OCI-LY1 (cell line): Measurements from ENCODE around the gene MAGEA9B.
"Not testable (repeated sequence)": the region's sequence is repeated elsewhere in the genome, so short reads cannot be mapped to it uniquely, and the experiment has no call there.

Experiments used
- H2AFZ ChIP-seq: fragments of 200-600 bp; sonication (generic), shearing (Covaris generic); 2 replicates; pipeline ENCODE4 v1.6.0; 2014; ENCODE audit warnings: antibody characterized with exemption, mild to moderate bottlenecking, low read length
- H3F3A ChIP-seq: fragments of 200-600 bp; sonication (generic), shearing (Covaris generic); 2 replicates; pipeline ENCODE4 v1.6.0; 2014; ENCODE audit warnings: mild to moderate bottlenecking, antibody characterized with exemption, low read length, moderate library complexity; ENCODE audit not compliant: insufficient read depth
- H3K27ac ChIP-seq: fragments of 200-600 bp; sonication (generic); 2 replicates; pipeline ENCODE4 v1.5.1; 2014; ENCODE audit warnings: low read length, mixed run types, mild to moderate bottlenecking, low read depth; ENCODE audit not compliant: poor library complexity, severe bottlenecking
- H3K27me3 ChIP-seq: fragments of 200-600 bp; sonication (generic); 2 replicates; pipeline ENCODE4 v1.6.0; 2014; ENCODE audit warnings: antibody characterized with exemption, mild to moderate bottlenecking, low read length, moderate library complexity; ENCODE audit not compliant: insufficient read depth
- H3K36me3 ChIP-seq: fragments of 200-600 bp; sonication (generic); 2 replicates; pipeline ENCODE4 v1.6.1; 2014; ENCODE audit warnings: mild to moderate bottlenecking, antibody characterized with exemption, low read length, moderate library complexity, mixed read lengths; ENCODE audit not compliant: insufficient read depth
- H3K4me1 ChIP-seq: fragments of 200-600 bp; sonication (generic); 2 replicates; pipeline ENCODE4 v1.5.1; 2014; ENCODE audit warnings: mild to moderate bottlenecking, low read length, moderate library complexity; ENCODE audit not compliant: insufficient read depth, severe bottlenecking
- H3K4me2 ChIP-seq: fragments of 200-600 bp; sonication (generic), shearing (Covaris generic); 2 replicates; pipeline ENCODE4 v1.6.1; 2014; ENCODE audit warnings: low read length
- H3K4me3 ChIP-seq: fragments of 200-600 bp; sonication (generic); 2 replicates; pipeline ENCODE4 v1.5.1; 2014; ENCODE audit warnings: low read length, low read depth, mild to moderate bottlenecking, mixed read lengths; ENCODE audit not compliant: poor library complexity, severe bottlenecking
- H3K79me2 ChIP-seq: fragments of 200-600 bp; shearing (Covaris generic); 2 replicates; pipeline ENCODE4 v1.6.1; 2016; ENCODE audit warnings: mixed run types, low read length, mixed read lengths; ENCODE audit not compliant: insufficient read depth
- H3K9ac ChIP-seq: fragments of 200-600 bp; sonication (generic), shearing (Covaris generic); 2 replicates; pipeline ENCODE4 v1.6.1; 2014; ENCODE audit warnings: mild to moderate bottlenecking, low read length, mixed read lengths
- H3K9me2 ChIP-seq: fragments of 200-600 bp; sonication (generic), shearing (Covaris generic); 2 replicates; pipeline ENCODE4 v1.6.1; 2014; ENCODE audit warnings: low read depth, mild to moderate bottlenecking, low read length, mixed read lengths
- H3K9me3 ChIP-seq: fragments of 200-600 bp; shearing (Covaris generic); 2 replicates; pipeline ENCODE4 v1.6.1; 2014; ENCODE audit warnings: low read length, mixed read lengths
- H4K20me1 ChIP-seq: fragments of 200-600 bp; sonication (generic), shearing (Covaris generic); 2 replicates; pipeline ENCODE4 v1.6.0; 2016; ENCODE audit warnings: mild to moderate bottlenecking, low read length; ENCODE audit not compliant: insufficient read depth
- CTCF ChIP-seq: fragments of 200-600 bp; sonication (generic), shearing (Covaris generic); IDR thresholded peaks from 2 replicates; pipeline ENCODE4 v1.5.1; 2017; ENCODE audit warnings: mild to moderate bottlenecking, antibody characterized with exemption, low read length, moderate library complexity, mixed read lengths
- EZH2 ChIP-seq: fragments of 200-600 bp; sonication (generic), shearing (Covaris generic); IDR thresholded peaks from 2 replicates; pipeline ENCODE4 v1.8.0; 2017; ENCODE audit warnings: borderline replicate concordance, mixed run types, mild to moderate bottlenecking, antibody characterized with exemption, low read length, moderate library complexity, mixed read lengths

Gene MAGEA9B

GRCh38 chrX:149539283-149540130 lies 47.8 kb downstream of the MAGEA9B start:
- peak overlapping the region; percentile 70 for H3K4me3 ChIP-seq
- H2AFZ ChIP-seq = no peak overlapping the region
- TF ChIP-seq EZH2 (no peak), CTCF (no peak)
- H3K9ac ChIP-seq = peak overlapping the region; percentile 54; the same call in 1 of the 2 replicates
- no peaks in the 10 kb centered on the region for H4K20me1 ChIP-seq
- no peaks in the 10 kb centered on the region for H3K9me2 ChIP-seq
- peak overlapping the region; percentile 62 for H3K27ac ChIP-seq
- H3K4me1 ChIP-seq = peaks cover 11% of the 10 kb centered on the region
- H3K36me3 ChIP-seq = no peaks in the 10 kb centered on the region
- H3K9me3 ChIP-seq = no peaks in the 10 kb centered on the region
- H3K79me2 ChIP-seq = no peaks in the 10 kb centered on the region
- H3K4me2 ChIP-seq = peak overlapping the region; percentile 73
- H3F3A ChIP-seq = no peaks in the 10 kb centered on the region
- no peaks in the 10 kb centered on the region for H3K27me3 ChIP-seq

- H3K27me3 ChIP-seq, H3F3A ChIP-seq, H3K9me3 ChIP-seq, H4K20me1 ChIP-seq, H3K79me2 ChIP-seq, H3K4me2 ChIP-seq, H3K4me3 ChIP-seq, H2AFZ ChIP-seq, H3K36me3 ChIP-seq, H3K27ac ChIP-seq, H3K9ac ChIP-seq, H3K9me2 ChIP-seq: not testable (repeated sequence)
- peaks cover 11% of the 10 kb centered on the region for H3K4me1 ChIP-seq
Measured at GRCh38 chrX:149537474-149537873, 49.8 kb downstream of the MAGEA9B start.

GRCh38 chrX:149534926-149535602 lies 52.2 kb downstream of the MAGEA9B start:
- H4K20me1 ChIP-seq, H3K36me3 ChIP-seq, H3K4me1 ChIP-seq, H2AFZ ChIP-seq, H3K27me3 ChIP-seq, H3K27ac ChIP-seq, H3F3A ChIP-seq, H3K9me3 ChIP-seq, H3K4me2 ChIP-seq, H3K9ac ChIP-seq, H3K79me2 ChIP-seq, H3K9me2 ChIP-seq, H3K4me3 ChIP-seq: not testable (repeated sequence)

GRCh38 chrX:149533999-149534398 lies 53.3 kb downstream of the MAGEA9B start:
- not testable (repeated sequence) for H4K20me1 ChIP-seq, H3K9me2 ChIP-seq, H3K9ac ChIP-seq, H3K4me1 ChIP-seq, H3K9me3 ChIP-seq, H3F3A ChIP-seq, H3K4me2 ChIP-seq, H3K27me3 ChIP-seq, H3K4me3 ChIP-seq, H3K36me3 ChIP-seq, H3K27ac ChIP-seq, H3K79me2 ChIP-seq, H2AFZ ChIP-seq

GRCh38 chrX:149532868-149533267 lies 54.4 kb downstream of the MAGEA9B start:
- not testable (repeated sequence) for H3K4me3 ChIP-seq, H3K79me2 ChIP-seq, H3K4me1 ChIP-seq, H4K20me1 ChIP-seq, H3F3A ChIP-seq, H3K9me3 ChIP-seq, H3K27ac ChIP-seq, H2AFZ ChIP-seq, H3K9me2 ChIP-seq, H3K9ac ChIP-seq, H3K36me3 ChIP-seq, H3K27me3 ChIP-seq, H3K4me2 ChIP-seq
